ENCODE results near the gene ATP6V1C2. TPM values are rescaled to one million over a fixed set of nuclear protein-coding genes. Genes with fewer than 3 reads are reported as not detected.
A peak's percentile ranks its signal among the peaks of the same experiment; 100 is the strongest.

ATP6V1C2 gene
- total and polyA plus RNA-seq, 9 of the 15 experiments (the other 6 are each of a cell fraction or from before 2014, with no cell fraction given), result 0.01 to 0.31 (median 0.10) TPM; not detected in 4

DNA sequence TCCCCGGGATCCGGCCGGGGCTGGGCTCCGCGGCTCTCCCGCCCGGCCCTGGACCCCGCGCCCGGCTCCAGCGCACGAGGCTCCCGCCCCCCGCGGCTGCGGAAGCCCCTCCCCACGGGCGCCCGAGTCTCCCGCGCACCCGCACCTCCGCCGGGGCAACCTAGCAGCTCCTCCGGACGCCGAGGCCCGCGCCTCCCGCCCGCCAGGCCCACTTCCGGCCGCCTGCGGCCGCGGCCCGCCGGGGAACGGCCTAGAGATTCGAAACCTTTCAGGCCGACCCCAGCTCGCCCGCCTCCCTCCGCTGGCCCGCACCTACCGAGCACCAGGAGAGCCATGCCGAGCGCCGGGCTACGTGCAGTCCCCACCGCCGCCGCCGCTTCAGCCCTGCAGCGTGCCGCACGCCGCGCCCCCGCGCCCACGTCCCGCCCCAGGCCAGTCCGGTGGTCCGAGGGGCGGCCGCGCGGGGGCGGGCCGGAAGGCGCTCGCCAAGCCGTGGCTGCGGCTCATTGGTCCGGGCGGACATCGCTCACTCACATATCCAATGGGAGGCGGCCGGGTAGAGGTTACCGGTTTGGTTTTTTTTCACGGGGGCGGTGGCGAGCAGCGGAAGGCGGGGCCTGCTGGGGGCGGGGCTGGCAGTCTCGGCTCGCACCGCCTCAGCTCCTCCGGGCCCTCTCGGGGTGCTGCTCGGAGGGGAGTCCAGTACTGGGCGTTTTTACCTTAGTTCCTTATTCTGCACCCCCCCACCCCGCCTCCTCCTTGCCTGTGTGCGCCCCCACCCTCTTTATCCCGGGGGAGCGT, 91.1 kb downstream of the ATP6V1C2 start, which contains the start of gene PDIA6 (continued):
- TF ChIP-seq, protein P1, sequence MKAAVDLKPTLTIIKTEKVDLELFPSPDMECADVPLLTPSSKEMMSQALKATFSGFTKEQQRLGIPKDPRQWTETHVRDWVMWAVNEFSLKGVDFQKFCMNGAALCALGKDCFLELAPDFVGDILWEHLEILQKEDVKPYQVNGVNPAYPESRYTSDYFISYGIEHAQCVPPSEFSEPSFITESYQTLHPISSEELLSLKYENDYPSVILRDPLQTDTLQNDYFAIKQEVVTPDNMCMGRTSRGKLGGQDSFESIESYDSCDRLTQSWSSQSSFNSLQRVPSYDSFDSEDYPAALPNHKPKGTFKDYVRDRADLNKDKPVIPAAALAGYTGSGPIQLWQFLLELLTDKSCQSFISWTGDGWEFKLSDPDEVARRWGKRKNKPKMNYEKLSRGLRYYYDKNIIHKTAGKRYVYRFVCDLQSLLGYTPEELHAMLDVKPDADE (conservative IDR thresholded peaks at IDR 0.05; ENCODE audit: control insufficient read depth, low read depth, low read length), result 0 out of 2 replicates have a peak, but pooled peaks have one; percentile 63
- TF ChIP-seq, protein P2, sequence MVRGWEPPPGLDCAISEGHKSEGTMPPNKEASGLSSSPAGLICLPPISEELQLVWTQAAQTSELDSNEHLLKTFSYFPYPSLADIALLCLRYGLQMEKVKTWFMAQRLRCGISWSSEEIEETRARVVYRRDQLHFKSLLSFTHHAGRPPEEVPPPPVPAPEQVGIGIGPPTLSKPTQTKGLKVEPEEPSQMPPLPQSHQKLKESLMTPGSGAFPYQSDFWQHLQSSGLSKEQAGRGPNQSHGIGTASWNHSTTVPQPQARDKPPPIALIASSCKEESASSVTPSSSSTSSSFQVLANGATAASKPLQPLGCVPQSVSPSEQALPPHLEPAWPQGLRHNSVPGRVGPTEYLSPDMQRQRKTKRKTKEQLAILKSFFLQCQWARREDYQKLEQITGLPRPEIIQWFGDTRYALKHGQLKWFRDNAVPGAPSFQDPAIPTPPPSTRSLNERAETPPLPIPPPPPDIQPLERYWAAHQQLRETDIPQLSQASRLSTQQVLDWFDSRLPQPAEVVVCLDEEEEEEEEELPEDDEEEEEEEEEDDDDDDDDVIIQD (CRISPR knock-in tag; IDR thresholded peaks at IDR 0.05), result no peak
- TF ChIP-seq BHLHE40 (IDR thresholded peaks at IDR 0.05; ENCODE audit: low read length) (peak; percentile 32; the same call in 1 of the 2 replicates), ZBTB17 (CRISPR knock-in tag; IDR thresholded peaks at IDR 0.05) (0 out of 2 replicates have a peak, but pooled peaks have one; percentile 21), TEAD4 (IDR thresholded peaks at IDR 0.05; ENCODE audit: low read length) (0 out of 2 replicates have a peak, but pooled peaks have one; percentile 4), TEAD4 (CRISPR knock-in tag; IDR thresholded peaks at IDR 0.05; ENCODE audit: borderline replicate concordance) (no peak), GABPB1 (CRISPR knock-in tag; IDR thresholded peaks at IDR 0.05) (peak; percentile 81), RBM22 (IDR thresholded peaks at IDR 0.05; ENCODE audit: low read depth, low read length, poor library complexity, severe bottlenecking) (peak; percentile 65), CHD2 (IDR thresholded peaks at IDR 0.05; ENCODE audit: low read depth, low read length) (peak; percentile 75)
- TF ChIP-seq, protein P3, sequence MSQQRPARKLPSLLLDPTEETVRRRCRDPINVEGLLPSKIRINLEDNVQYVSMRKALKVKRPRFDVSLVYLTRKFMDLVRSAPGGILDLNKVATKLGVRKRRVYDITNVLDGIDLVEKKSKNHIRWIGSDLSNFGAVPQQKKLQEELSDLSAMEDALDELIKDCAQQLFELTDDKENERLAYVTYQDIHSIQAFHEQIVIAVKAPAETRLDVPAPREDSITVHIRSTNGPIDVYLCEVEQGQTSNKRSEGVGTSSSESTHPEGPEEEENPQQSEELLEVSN (IDR thresholded peaks at IDR 0.05; ENCODE audit: borderline replicate concordance in 1 of 2, extremely low read depth in 1 of 2, insufficient read depth in 1 of 2, insufficient read length in 1 of 2, low read depth in 1 of 2, low read length in 1 of 2, poor library complexity in 1 of 2, severe bottlenecking in 1 of 2), result peak; percentile 28 to 89
- TF ChIP-seq, protein P4, sequence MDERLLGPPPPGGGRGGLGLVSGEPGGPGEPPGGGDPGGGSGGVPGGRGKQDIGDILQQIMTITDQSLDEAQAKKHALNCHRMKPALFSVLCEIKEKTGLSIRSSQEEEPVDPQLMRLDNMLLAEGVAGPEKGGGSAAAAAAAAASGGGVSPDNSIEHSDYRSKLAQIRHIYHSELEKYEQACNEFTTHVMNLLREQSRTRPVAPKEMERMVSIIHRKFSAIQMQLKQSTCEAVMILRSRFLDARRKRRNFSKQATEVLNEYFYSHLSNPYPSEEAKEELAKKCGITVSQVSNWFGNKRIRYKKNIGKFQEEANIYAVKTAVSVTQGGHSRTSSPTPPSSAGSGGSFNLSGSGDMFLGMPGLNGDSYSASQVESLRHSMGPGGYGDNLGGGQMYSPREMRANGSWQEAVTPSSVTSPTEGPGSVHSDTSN (CRISPR knock-in tag; IDR thresholded peaks at IDR 0.05; ENCODE audit: low read depth), result peak; percentile 88
- TF ChIP-seq, protein P4 (tag; conservative IDR thresholded peaks at IDR 0.05; ENCODE audit: low read depth), result peak; percentile 88
- TF ChIP-seq, protein P5, sequence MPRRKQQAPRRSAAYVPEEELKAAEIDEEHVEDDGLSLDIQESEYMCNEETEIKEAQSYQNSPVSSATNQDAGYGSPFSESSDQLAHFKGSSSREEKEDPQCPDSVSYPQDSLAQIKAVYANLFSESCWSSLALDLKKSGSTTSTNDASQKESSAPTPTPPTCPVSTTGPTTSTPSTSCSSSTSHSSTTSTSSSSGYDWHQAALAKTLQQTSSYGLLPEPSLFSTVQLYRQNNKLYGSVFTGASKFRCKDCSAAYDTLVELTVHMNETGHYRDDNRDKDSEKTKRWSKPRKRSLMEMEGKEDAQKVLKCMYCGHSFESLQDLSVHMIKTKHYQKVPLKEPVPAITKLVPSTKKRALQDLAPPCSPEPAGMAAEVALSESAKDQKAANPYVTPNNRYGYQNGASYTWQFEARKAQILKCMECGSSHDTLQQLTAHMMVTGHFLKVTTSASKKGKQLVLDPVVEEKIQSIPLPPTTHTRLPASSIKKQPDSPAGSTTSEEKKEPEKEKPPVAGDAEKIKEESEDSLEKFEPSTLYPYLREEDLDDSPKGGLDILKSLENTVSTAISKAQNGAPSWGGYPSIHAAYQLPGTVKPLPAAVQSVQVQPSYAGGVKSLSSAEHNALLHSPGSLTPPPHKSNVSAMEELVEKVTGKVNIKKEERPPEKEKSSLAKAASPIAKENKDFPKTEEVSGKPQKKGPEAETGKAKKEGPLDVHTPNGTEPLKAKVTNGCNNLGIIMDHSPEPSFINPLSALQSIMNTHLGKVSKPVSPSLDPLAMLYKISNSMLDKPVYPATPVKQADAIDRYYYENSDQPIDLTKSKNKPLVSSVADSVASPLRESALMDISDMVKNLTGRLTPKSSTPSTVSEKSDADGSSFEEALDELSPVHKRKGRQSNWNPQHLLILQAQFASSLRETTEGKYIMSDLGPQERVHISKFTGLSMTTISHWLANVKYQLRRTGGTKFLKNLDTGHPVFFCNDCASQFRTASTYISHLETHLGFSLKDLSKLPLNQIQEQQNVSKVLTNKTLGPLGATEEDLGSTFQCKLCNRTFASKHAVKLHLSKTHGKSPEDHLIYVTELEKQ (CRISPR knock-in tag; IDR thresholded peaks at IDR 0.05), result no peak

Data from K562 (cell line).